ENCODE data around the gene ECT2L. TPM values are rescaled to one million over a fixed set of nuclear protein-coding genes. Genes with fewer than 3 reads are reported as not detected.

Gene ECT2L
- total and polyA plus RNA-seq, 2 experiments from 2014 or later = 0.03 to 0.15 TPM

DNA sequence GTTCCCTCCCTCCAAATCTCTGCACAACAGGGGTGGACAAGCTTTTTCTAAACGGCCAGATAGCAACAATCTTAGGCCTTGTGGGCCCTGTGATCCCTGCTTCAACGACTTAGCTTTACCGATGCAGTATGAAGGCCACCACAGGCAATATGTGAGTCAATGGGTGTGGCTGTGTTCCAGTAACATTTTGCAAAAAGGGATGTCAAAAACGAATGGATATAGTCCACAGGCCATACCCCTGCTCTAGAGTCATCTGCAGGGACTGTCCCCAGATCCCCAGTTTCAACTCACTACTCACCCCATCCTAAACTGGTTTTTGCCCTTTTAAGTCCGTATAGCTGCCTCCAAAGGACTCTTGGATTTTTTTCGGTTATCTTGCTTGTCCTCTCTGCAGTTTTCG lies 34.4 kb downstream of the ECT2L start:
- Mint-ChIP-seq H3K27ac (no peak overlapping the region), H3K4me1 (peaks cover 10% of the 10 kb centered on the region), H3K4me3 (no peak overlapping the region), H3K9me3 (no peaks in the 10 kb centered on the region; the same call in 2 of the 3 replicates), H3K36me3 (ENCODE audit: low read depth) (no peaks in the 10 kb centered on the region), H3K27me3 (ENCODE audit: insufficient read depth, low read depth, poor library complexity) (peaks cover 2% of the 10 kb centered on the region)
- Histone ChIP-seq H3K27me3 (ENCODE audit: insufficient read depth) (no peaks in the 10 kb centered on the region), H3K9me2 (ENCODE audit: insufficient read depth) (0 out of 2 replicates have a peak, but pooled peaks cover 4% of the 10 kb centered on the region), H3K4me3 (no peak overlapping the region), H3F3A (replicated peaks; ENCODE audit: low read depth) (no peaks in the 10 kb centered on the region), H3K4me2 (no peak overlapping the region), H3K27ac (ENCODE audit: low read depth) (no peak overlapping the region), H3K79me2 (replicated peaks; ENCODE audit: insufficient read depth) (no peaks in the 10 kb centered on the region), H4K20me1 (replicated peaks; ENCODE audit: insufficient read depth) (no peaks in the 10 kb centered on the region), H3K36me3 (ENCODE audit: insufficient read depth) (no peaks in the 10 kb centered on the region), H2AFZ (peak overlapping the region; percentile 9; the same call in 1 of the 2 replicates), H3K4me1 (ENCODE audit: insufficient read depth) (peaks cover 15% of the 10 kb centered on the region)
- ATAC-seq (no peak), DNase-seq (ENCODE audit: low spot score) (no peak)
- TF ChIP-seq NANOG (IDR thresholded peaks at IDR 0.05; ENCODE audit: borderline replicate concordance) (no peak), ZNF462 (CRISPR knock-in tag; IDR thresholded peaks at IDR 0.05) (no peak), STAT1 (IDR thresholded peaks at IDR 0.05; ENCODE audit: unreplicated experiment) (no peak), ZNF331 (CRISPR knock-in tag; IDR thresholded peaks at IDR 0.05; ENCODE audit: low read depth) (no peak), EZH2 (IDR thresholded peaks at IDR 0.05; ENCODE audit: low read depth, unreplicated experiment) (no peak), POLR2AphosphoS5 (IDR thresholded peaks at IDR 0.05; ENCODE audit: low read depth) (no peak), ETS1 (IDR thresholded peaks at IDR 0.05) (no peak)
